22Rv1 (cell line): ENCODE data around the gene PCSK5.

Experiments
- H3K27ac ChIP-seq: fragments of 450-650 bp; 2 replicates; pipeline ENCODE4 v1.5.1; 2017
- ZFX ChIP-seq: fragments of 450-650 bp; IDR thresholded peaks from 2 replicates; pipeline ENCODE4 v1.6.1; 2017; ENCODE audit warnings: antibody characterized with exemption, borderline replicate concordance
- TF ChIP-seq, protein P1 (sequence below): fragments of 450-650 bp; IDR thresholded peaks from 2 replicates; pipeline ENCODE4 v1.5.1; 2017; ENCODE audit warnings: mild to moderate bottlenecking

PCSK5 gene

DNA sequence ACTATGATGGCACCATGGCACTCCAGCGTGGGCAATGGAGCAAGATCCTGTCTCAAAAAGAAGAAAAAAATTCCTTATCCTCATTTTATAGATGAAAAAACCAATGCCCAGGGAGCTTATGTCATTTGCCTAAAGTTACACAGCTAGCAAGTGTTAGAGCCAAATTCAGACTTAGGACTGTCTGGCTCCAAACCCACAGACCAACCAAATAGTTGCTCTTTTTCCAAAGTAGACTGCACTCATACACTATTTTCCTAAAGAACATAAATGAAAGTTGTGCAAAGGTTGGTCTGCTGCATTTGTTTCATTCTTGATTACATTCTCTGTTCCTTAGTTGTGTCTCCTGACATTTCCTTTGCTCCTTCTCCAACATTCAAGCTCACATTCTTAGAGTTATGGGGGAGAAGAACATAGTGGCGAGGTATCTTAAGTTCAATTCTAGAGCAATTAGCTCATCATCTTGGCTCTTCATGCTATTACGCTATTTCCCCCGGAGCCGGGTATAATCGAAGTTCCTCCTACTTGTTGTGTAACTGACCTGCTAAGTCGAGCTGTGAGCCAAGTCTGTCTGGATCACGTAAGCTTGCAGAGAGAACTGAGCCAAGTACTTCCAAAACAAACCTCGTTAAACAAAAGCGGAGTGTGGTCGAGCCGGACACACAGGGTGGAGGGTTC, 365.4 kb downstream of the PCSK5 start:
- no peak overlapping the region for H3K27ac ChIP-seq
- TF ChIP-seq, protein P1, sequence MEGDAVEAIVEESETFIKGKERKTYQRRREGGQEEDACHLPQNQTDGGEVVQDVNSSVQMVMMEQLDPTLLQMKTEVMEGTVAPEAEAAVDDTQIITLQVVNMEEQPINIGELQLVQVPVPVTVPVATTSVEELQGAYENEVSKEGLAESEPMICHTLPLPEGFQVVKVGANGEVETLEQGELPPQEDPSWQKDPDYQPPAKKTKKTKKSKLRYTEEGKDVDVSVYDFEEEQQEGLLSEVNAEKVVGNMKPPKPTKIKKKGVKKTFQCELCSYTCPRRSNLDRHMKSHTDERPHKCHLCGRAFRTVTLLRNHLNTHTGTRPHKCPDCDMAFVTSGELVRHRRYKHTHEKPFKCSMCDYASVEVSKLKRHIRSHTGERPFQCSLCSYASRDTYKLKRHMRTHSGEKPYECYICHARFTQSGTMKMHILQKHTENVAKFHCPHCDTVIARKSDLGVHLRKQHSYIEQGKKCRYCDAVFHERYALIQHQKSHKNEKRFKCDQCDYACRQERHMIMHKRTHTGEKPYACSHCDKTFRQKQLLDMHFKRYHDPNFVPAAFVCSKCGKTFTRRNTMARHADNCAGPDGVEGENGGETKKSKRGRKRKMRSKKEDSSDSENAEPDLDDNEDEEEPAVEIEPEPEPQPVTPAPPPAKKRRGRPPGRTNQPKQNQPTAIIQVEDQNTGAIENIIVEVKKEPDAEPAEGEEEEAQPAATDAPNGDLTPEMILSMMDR: no peak
- no peak for TF ChIP-seq ZFX

DNA sequence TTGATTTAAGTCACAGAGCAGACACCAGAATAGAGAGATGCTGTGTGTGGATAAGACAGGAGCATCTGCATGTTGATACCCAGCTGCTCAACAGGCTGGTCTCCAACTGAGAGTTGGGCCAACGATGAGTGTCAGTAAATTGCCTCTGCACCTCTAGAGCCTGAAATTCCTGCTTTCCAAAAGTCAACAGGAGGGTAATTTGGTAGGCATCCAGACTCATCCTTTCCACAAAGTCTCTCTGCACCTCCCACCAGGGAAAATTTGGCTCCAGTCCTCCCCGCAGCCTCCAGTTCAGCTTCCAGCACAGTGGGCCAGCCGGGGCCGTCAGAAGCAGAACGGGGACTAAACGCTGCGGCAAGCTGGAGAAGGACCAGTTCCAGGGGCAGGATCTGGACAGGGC, 366.8 kb downstream of the PCSK5 start:
- H3K27ac ChIP-seq: no peak overlapping the region
- no peak for TF ChIP-seq ZFX
- TF ChIP-seq, protein P1: no peak

DNA sequence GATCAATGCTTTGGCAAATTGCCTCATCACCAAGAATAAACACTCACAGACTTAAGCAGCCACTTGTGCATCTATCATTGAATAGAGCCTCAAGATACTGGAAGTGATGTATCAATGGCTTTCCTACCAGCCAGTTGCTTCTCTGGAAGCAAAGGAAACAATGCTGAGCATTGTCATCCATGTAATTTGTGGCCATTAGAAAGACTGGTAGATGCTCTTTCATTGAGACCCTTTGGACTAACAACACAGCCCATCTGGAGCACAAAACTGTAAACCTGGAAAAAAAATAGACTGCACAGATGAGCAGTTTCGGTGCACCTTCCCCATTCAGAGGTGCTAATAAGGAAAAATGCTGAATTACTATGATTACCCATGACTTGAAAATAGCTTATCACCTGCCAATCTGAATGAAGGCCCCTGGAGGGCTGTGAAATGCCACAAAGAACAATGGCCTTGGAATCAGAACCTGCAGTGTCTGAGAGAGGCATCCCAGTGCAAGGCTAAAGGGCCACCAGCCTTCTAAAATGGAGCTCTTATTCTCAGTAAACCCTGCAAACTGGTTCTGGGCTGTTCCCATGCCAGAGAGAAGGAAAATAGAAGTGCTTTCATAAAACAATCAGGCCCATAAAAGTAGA, 376.3 kb downstream of the PCSK5 start:
- TF ChIP-seq, protein P1: no peak
- no peak for TF ChIP-seq ZFX
- H3K27ac ChIP-seq: no peak overlapping the region

DNA sequence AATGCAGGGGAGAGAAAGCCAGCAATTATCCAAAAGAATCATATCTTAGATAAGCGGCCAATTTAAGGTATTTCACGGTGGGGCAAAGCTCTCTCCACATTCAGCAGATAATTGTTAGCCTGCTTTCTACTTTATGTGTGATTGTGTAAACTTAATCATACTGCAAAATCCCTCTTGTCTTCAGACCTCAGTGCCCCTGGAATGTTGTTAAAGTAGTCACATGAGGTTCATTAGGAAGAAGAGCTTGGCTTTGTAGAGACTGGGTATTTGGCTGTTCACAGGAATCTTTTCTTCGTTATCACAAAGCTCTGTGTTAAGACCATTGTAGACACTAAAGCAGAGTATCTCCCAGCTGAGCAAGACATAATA, 376.8 kb downstream of the PCSK5 start:
- TF ChIP-seq, protein P1: no peak
- no peak for TF ChIP-seq ZFX
- H3K27ac ChIP-seq: no peak overlapping the region

DNA sequence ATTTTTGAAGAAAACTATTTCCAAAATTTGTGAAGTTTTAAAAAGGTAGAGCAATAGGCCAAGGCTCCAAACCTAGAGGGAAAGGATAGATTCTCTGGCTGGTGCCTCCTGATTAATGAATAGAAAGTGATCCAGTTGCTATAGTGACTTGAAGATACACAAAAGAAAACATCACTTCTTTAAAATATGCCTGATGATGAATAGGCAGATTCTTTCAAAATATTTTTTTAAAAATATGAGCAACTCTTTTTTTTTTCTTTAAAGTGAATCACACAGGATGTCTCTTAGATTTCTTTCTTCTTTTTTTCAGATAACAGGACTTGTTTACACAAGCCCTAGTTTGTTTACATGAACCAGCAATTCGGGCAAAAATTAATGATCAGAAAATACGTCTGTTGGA, 379.3 kb downstream of the PCSK5 start:
- TF ChIP-seq ZFX: no peak
- TF ChIP-seq, protein P1: no peak
- no peak overlapping the region for H3K27ac ChIP-seq

DNA sequence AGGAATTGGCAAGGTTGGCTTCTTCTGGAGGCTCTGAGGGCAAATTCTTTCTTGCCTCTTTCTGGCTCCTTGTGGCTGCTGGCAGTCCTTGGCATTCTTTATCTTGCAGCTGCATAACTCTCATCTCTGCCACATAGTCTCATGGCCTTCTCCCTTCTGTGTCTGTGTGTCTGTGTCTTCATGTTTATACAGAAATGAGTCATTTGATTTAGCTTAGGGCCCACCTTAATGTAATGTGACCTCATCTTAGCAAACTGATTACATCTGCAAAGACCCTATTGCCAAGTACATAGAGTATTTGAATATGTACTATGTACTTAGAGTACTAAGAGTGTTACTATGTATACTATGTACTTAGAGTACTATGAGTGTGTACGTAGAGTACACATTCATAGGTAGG, 381.3 kb downstream of the PCSK5 start:
- TF ChIP-seq, protein P1: no peak
- TF ChIP-seq ZFX: no peak
- H3K27ac ChIP-seq: no peak overlapping the region

DNA sequence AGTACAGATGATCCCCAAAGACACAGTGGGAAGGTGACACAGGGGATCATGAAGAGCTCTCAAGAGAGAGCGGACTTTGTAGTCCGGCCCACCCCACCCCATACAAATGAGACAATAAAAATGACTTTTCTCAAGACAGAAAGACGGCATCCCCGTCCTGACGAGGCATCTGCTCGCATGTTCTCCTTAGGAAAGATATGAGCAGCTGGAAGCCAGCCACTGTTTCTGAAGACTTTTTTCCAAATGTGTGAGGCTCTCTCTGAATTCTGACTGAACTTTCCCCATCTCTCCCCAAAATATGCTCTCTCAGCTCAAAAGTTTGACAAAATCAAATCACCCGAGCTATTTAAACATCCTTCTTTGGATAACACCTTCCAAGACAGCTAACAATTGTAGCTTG, 398.6 kb downstream of the PCSK5 start:
- TF ChIP-seq, protein P1: no peak
- no peak for TF ChIP-seq ZFX
- no peak overlapping the region for H3K27ac ChIP-seq
